Keratinocyte (primary cell): ENCODE results near the gene TARBP2. TPM values are rescaled to one million over a fixed set of nuclear protein-coding genes. Genes with fewer than 3 reads are reported as not detected.

Experiments
- DNase-seq: peaks from one replicate; pipeline ENCODE4 v3.0.0-alpha.2; 2011; ENCODE audit warnings: low read depth, missing footprints, low spot score
- FAIRE-seq: peaks from 2 replicates; lab custom pipeline; 2011; peaks lifted over from hg19 to GRCh38; lab: Jason Lieb, UNC
- H2AFZ ChIP-seq: 2 replicates; pipeline ENCODE4 v1.6.0; 2012; ENCODE audit warnings: low read length, control low read depth, inconsistent platforms; ENCODE audit not compliant: control insufficient read depth
- H3K27ac ChIP-seq: 2 replicates; pipeline ENCODE4 v1.5.1; 2011; ENCODE audit warnings: low read length; ENCODE audit not compliant: control insufficient read depth, insufficient read depth
- H3K27me3 ChIP-seq: 3 replicates; pipeline ENCODE4 v1.6.0; 2011; ENCODE audit warnings: low read length; ENCODE audit not compliant: control insufficient read depth, insufficient read depth; ENCODE audit errors: extremely low read depth
- H3K36me3 ChIP-seq, 2 experiments: 2 replicates in 1 of 2; 3 replicates in 1 of 2; pipeline ENCODE4 v1.5.1; 2011; ENCODE audit warnings: low read length in 2 of 2, mild to moderate bottlenecking in 1 of 2; ENCODE audit not compliant: control insufficient read depth in 2 of 2, insufficient read depth in 2 of 2; ENCODE audit errors: extremely low read depth in 1 of 2
- H3K4me1 ChIP-seq: 3 replicates; pipeline ENCODE4 v1.5.1; 2011; ENCODE audit warnings: low read length; ENCODE audit not compliant: control insufficient read depth, insufficient read depth; ENCODE audit errors: extremely low read depth
- H3K4me2 ChIP-seq: 3 replicates; pipeline ENCODE4 v1.6.0; 2011; ENCODE audit warnings: low read depth, low read length; ENCODE audit not compliant: control insufficient read depth, insufficient read depth; ENCODE audit errors: extremely low read depth
- H3K4me3 ChIP-seq, 3 experiments: fragments of 200-600 bp in 1 of 3; sonication (generic) in 1 of 3; 2 replicates in 2 of 3; 3 replicates in 1 of 3; pipeline ENCODE4 v1.5.1; 2011 to 2016; ENCODE audit warnings: low read length in 3 of 3, mild to moderate bottlenecking in 3 of 3, control low read depth in 2 of 3, inconsistent platforms in 1 of 3, low read depth in 1 of 3, mixed read lengths in 1 of 3, mixed run types in 1 of 3, moderate library complexity in 1 of 3; ENCODE audit not compliant: control insufficient read depth in 2 of 3, insufficient read depth in 2 of 3; ENCODE audit errors: extremely low read depth in 1 of 3
- H3K79me2 ChIP-seq: 2 replicates; pipeline ENCODE4 v1.6.0; 2012; ENCODE audit warnings: low read length; ENCODE audit not compliant: control insufficient read depth, insufficient read depth
- H3K9ac ChIP-seq: 3 replicates; pipeline ENCODE4 v1.6.0; 2011; ENCODE audit warnings: low read length; ENCODE audit not compliant: control insufficient read depth, insufficient read depth; ENCODE audit errors: extremely low read depth
- H3K9me1 ChIP-seq: 3 replicates; pipeline ENCODE4 v1.6.0; 2011; ENCODE audit warnings: low read length; ENCODE audit not compliant: control insufficient read depth, insufficient read depth; ENCODE audit errors: extremely low read depth
- H3K9me3 ChIP-seq: 2 replicates; pipeline ENCODE4 v1.5.1; 2012; ENCODE audit warnings: low read depth, low read length; ENCODE audit not compliant: control insufficient read depth
- H4K20me1 ChIP-seq: 3 replicates; pipeline ENCODE4 v1.6.0; 2011; ENCODE audit warnings: low read length; ENCODE audit not compliant: control insufficient read depth, insufficient read depth; ENCODE audit errors: extremely low read depth
- EZH2 ChIP-seq: IDR thresholded peaks from one replicate; pipeline ENCODE4 v1.6.1; 2012; ENCODE audit warnings: inconsistent platforms, mild to moderate bottlenecking, low read length, moderate library complexity
- dilution Hi-C: fragments of 300-500 bp; cut with MboI; formaldehyde crosslinking; loops from one replicate; pipeline ENCODE4 v1.7.0; 2020; ENCODE audit warnings: low sequenced_read_pairs; ENCODE audit not compliant: extremely low pct_ligation_motif_present
- polyA plus RNA-seq, 5 experiments: library from polyadenylated mRNA; depleted of rRNA in 3 of 5; stranded (reverse) in 3 of 5; stranded (forward) in 1 of 5; unstranded in 1 of 5; fragments of >200 nt; gene quantifications; 1 replicate in 1 of 5; 2 replicates in 3 of 5; 3 replicates in 1 of 5; pipeline versions ENCODE4 v1.2.1 to v1.2.3, GENCODE V29; 2011 to 2012; ENCODE audit warnings: missing spikeins in 2 of 5, low read depth in 1 of 5, low replicate concordance in 1 of 5
- TF ChIP-seq, protein P1 (sequence below), 3 experiments: IDR thresholded peaks in 1 of 3; conservative IDR thresholded peaks in 1 of 3; optimal IDR thresholded peaks in 1 of 3; 2 replicates in 2 of 3; 3 replicates in 1 of 3; pipeline versions ENCODE3 to v1.5.1; 2011; ENCODE audit warnings: low read length in 3 of 3, mild to moderate bottlenecking in 3 of 3, moderate library complexity in 2 of 3, control low read depth in 1 of 3, inconsistent platforms in 1 of 3; ENCODE audit not compliant: insufficient read depth in 2 of 3; ENCODE audit errors: extremely low read depth in 1 of 3

Gene TARBP2
- polyA plus RNA-seq, 1 donor (not counting 4 experiments of a cell fraction or from before 2014, with no cell fraction given) = 21.0 TPM

GRCh38 chr12:53506881-53507602 is 6.0 kb downstream of the TARBP2 start, which contains the start of gene NPFF:
Gene NPFF (minus strand): TSS chr12:53507484. CDS start chr12:53507474, 10 bp downstream.
- Histone ChIP-seq H3K79me2 (peaks cover 5% of the 10 kb centered on the region), H3K4me2 (no peak within 1 kb of the TSS), H3K27me3 (no peaks in the 10 kb centered on the region), H3K36me3 (peaks cover 26 to 27% of the 10 kb centered on the region in 2 experiments), H2AFZ (no peak within 1 kb of the TSS), H3K9me1 (no peaks in the 10 kb centered on the region), H4K20me1 (no peaks in the 10 kb centered on the region), H3K9ac (no peak within 1 kb of the TSS), H3K27ac (no peak within 1 kb of the TSS), H3K9me3 (no peaks in the 10 kb centered on the region), H3K4me1 (peaks cover 3% of the 10 kb centered on the region), H3K4me3 (no peak within 1 kb of the TSS)
- dilution Hi-C loops = no loop called here
- no peak for TF ChIP-seq EZH2
- TF ChIP-seq, protein P1, sequence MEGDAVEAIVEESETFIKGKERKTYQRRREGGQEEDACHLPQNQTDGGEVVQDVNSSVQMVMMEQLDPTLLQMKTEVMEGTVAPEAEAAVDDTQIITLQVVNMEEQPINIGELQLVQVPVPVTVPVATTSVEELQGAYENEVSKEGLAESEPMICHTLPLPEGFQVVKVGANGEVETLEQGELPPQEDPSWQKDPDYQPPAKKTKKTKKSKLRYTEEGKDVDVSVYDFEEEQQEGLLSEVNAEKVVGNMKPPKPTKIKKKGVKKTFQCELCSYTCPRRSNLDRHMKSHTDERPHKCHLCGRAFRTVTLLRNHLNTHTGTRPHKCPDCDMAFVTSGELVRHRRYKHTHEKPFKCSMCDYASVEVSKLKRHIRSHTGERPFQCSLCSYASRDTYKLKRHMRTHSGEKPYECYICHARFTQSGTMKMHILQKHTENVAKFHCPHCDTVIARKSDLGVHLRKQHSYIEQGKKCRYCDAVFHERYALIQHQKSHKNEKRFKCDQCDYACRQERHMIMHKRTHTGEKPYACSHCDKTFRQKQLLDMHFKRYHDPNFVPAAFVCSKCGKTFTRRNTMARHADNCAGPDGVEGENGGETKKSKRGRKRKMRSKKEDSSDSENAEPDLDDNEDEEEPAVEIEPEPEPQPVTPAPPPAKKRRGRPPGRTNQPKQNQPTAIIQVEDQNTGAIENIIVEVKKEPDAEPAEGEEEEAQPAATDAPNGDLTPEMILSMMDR (optimal IDR thresholded peaks at IDR 0.05 in 1 of 3, IDR thresholded peaks at IDR 0.05 in 1 of 3, conservative IDR thresholded peaks at IDR 0.05 in 1 of 3; ENCODE audit: extremely low read depth in 1 of 3, insufficient read depth in 2 of 3, low read length in 3 of 3) = no peak
- no peak for FAIRE-seq
- DNase-seq = no peak

DNA sequence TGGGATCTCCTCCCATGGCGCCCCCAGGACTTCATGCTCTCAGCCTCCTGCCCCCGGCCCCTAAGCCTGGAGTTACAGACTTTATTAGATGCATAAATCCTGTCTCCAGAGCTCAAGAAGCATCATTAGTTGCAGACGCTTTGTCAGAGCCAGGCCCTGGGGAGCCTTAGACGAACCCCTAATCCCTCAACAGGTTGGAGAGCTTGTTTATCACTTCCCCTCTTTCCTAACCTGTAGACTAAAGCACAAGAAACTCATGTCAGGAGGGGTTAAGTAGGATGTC is 6.5 kb downstream of the TARBP2 start:
- H3K9me3 ChIP-seq = no peaks in the 10 kb centered on the region
- H3K9ac ChIP-seq = no peak overlapping the region
- H4K20me1 ChIP-seq = no peaks in the 10 kb centered on the region
- peaks cover 28 to 31% of the 10 kb centered on the region in 2 experiments for H3K36me3 ChIP-seq
- no peak overlapping the region for H2AFZ ChIP-seq
- FAIRE-seq = no peak
- H3K9me1 ChIP-seq = no peaks in the 10 kb centered on the region
- TF ChIP-seq, protein P1 (optimal IDR thresholded peaks at IDR 0.05 in 1 of 3, IDR thresholded peaks at IDR 0.05 in 1 of 3, conservative IDR thresholded peaks at IDR 0.05 in 1 of 3; ENCODE audit: extremely low read depth in 1 of 3, insufficient read depth in 2 of 3, low read length in 3 of 3) = no peak
- TF ChIP-seq EZH2 = no peak
- dilution Hi-C loops = no loop called here
- H3K4me1 ChIP-seq = no peaks in the 10 kb centered on the region
- H3K4me2 ChIP-seq = no peak overlapping the region
- no peak overlapping the region for H3K27ac ChIP-seq
- no peak for DNase-seq
- no peaks in the 10 kb centered on the region for H3K27me3 ChIP-seq
- no peak overlapping the region for H3K4me3 ChIP-seq
- peaks cover 3% of the 10 kb centered on the region for H3K79me2 ChIP-seq
